MV-4-11 (cell line): ENCODE results near the gene IFNA1.
"Not testable (repeated sequence)": the region's sequence is repeated elsewhere in the genome, so short reads cannot be mapped to it uniquely, and the experiment has no call there.

Source experiments
- DNase-seq: peaks from one replicate; lab custom pipeline; 2025; lab: John Stamatoyannopoulos, UW

The IFNA1 gene

GRCh38 chr9:21443849-21444625, 3.8 kb downstream of the IFNA1 start:
- DNase-seq: peak; percentile 96

GRCh38 chr9:21449312-21449711, 9.1 kb downstream of the IFNA1 start:
- not testable (repeated sequence) for DNase-seq

GRCh38 chr9:21450733-21451394, 10.6 kb downstream of the IFNA1 start:
- DNase-seq: no peak

DNA sequence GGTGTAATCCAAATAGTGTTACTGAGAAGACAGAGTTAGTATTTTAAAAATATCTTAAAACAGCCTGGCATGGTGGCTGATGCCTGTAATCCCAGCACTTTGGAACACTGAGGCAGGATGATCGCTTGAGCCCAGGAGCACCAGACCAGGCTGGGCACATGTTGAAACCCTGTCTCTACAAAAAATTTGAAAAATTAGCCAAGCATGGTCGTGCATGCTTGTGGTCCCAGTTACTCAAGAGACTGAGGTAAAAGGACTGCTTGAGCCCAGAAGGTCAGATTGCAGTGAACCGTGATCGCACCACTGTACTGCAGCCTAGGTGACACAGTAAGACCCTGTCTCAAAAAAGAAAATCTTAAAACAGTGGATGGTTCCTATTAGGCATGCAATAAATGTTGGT, 12.4 kb downstream of the IFNA1 start:
- no peak for DNase-seq

DNA sequence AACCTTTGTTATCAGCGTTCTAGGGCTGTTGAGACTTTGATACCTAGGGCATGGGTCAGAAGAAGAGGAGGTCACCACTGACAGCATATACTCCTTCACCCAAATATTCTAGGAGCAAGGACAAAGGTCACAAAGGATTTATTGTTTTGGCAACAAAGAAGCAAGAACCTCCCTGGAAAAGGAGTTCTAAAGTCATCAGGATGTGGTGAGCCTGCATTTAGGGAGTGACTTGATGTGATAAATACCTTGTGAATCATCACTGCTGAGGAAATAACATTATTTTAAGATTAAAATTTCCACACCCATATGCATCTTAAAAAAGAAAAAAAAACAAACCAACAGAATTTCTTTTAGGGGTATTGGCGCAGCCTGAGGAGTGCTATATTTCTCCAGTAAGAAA, 13.9 kb downstream of the IFNA1 start:
- DNase-seq: no peak

GRCh38 chr9:21455320-21455719, 15.1 kb downstream of the IFNA1 start:
- peak; percentile 40 for DNase-seq

DNA sequence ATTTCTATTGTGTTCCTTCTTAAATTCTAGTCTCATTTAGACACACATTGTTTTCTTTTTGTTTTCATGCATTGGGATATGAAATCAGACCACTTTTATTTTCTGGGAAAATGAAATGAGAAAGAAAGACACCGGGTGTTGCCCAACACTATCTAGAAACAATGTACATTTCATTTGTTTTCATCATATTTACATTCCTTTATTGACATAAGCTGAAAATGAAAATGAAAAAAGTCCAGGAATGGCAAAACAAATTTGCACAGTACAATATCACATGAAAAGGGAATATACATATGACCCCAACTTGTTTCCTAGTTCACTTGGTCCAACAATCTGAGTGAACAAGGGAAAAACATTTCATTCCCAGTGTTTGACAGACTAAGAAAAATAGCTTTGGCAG, 21.1 kb downstream of the IFNA1 start:
- DNase-seq: no peak

GRCh38 chr9:21465138-21465537, 24.9 kb downstream of the IFNA1 start:
- no peak for DNase-seq

DNA sequence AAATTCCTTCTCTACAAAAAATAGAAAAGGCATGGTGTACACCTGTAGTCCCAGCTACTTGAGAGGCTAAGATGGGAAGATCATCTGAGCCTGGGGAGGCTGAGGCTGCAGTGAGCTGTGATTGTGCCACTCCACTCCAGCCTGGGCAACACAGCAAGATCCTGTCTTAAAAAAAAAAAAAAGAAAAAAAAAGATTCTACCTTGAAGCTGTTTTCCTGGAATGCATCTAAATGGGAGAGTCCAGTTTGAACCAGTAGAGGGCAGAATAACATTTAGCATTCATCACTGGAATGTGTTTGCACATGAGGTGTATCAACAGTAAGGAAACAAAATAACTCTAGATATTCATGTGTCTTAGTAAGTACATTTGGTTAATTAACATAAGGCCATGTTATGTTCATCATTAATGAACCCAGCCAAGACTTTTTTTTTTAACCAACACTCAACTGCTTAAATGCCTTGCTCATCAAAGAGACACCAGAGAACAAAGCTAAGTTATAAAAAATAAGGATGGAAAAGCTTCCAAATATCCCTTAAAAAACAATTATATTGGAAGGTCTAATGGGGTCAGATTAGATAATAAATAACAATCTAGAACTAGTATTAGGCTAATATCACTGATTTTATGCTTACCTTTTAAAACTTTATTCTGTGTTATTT, 25.8 kb downstream of the IFNA1 start:
- peak; percentile 37 for DNase-seq

GRCh38 chr9:21470126-21470525, 29.9 kb downstream of the IFNA1 start:
- no peak for DNase-seq

DNA sequence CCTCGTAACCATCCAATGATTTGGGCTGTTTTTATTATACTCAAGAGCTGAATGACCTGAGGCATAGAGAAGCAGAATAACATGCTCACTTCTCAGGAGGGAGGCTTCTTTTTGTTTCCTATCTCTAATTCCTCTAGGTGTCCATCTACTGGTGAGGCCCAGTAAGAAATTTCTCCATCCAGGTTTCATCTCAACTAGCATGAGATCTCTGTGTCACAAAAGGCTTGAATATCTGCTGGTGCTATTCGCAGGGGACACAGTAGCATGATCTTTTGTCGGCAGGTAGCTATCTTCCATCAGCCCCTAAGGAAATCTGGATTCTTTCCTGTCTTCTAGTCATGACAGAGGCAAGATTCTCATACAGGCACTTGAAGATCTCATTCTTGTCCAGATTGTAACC, 33.0 kb downstream of the IFNA1 start:
- DNase-seq: no peak

GRCh38 chr9:21477466-21477865, 37.2 kb downstream of the IFNA1 start:
- DNase-seq: no peak

GRCh38 chr9:21479152-21479702, 39.0 kb downstream of the IFNA1 start:
- DNase-seq: peak; percentile 12

- DNase-seq: peak; percentile 89
Measured at GRCh38 chr9:21481470-21482056, 41.3 kb downstream of the IFNA1 start.

DNA sequence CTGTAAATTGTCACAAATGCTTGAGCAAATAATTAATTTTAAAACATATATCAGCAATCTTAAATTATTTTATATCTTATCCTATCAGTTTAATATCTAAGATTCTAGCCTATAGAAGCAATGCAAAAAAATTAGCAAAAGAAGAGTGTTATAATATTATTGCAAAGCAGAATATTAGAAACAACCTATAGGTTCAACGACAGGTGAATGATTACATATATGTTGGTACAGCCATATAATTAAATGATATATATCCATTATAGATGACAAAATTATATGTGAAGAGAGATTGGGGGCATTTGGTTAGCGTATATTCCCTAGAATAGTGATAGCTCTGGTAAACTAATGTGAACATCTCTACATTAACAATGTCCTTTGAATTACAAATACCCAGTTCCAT, 42.0 kb downstream of the IFNA1 start, which contains the start of gene IFNE:
IFNE (minus strand) TSS at position 101 of the 400 bp plus-strand sequence. CDS start 619 bp downstream, outside the sequence.
- DNase-seq: no peak
